ENCODE data around the gene ARHGAP5.

ARHGAP5 gene

GRCh38 chr14:32077081-32078022, at the start of gene ARHGAP5:
TSS of gene ARHGAP5 (plus strand) at chr14:32077304. CDS start at chr14:32090670, 13,366 bp downstream.
- Mint-ChIP-seq H3K27ac (peak within 1 kb of the TSS; percentile 93), H3K9me3 (no peaks in the 10 kb centered on the region), H3K36me3 (ENCODE audit: low read depth) (peaks cover 11% of the 10 kb centered on the region), H3K4me3 (peak within 1 kb of the TSS; percentile 85), H3K4me1 (ENCODE audit: low read depth) (peaks cover 48% of the 10 kb centered on the region), H3K27me3 (no peaks in the 10 kb centered on the region)
- peak; percentile 66 for DNase-seq

DNA sequence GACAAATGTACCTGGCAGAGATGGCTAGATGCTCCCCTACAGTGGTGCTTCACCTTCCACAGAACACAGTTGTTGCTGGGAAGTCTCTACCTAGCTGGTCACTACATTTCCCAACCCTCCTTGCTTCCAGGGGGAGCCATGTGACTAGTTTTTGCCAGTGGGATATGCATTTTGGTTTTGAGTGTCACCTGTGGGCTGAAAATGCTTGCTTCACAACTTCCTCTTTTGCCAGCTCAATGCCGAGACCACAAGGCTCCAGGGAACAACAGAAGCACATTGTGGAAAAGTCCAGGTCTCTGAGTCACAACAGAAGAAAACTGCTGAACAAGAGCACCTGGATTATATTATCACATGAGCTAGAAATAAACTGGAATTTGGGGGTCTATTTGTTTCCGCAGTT, 48.5 kb upstream of the ARHGAP5 start:
- Mint-ChIP-seq H3K27me3 (peaks cover 14% of the 10 kb centered on the region), H3K27ac (no peak overlapping the region), H3K36me3 (ENCODE audit: low read depth) (no peaks in the 10 kb centered on the region), H3K4me3 (no peak overlapping the region), H3K9me3 (no peaks in the 10 kb centered on the region), H3K4me1 (ENCODE audit: low read depth) (no peaks in the 10 kb centered on the region)
- DNase-seq: no peak

DNA sequence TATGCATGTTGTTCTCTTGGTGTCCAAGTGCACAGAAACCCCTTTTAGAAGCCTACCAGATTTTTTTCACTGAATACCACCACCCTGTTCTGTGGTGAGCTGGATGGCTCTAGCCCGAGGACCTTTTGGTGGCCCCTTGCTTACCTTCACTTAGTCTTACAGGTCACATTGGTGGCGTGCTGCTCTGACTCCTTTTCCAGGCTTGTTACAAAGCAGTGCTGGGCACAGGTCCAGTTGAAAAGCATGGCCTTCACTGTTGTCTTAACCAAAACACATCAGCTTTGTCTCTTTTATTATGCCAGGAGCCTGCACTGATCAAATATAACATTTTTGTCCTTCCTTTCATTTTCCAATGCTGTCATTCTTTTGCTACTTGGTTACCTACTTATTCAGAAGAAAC, 43.6 kb upstream of the ARHGAP5 start:
- no peak for DNase-seq
- Mint-ChIP-seq H3K27ac (no peak overlapping the region), H3K9me3 (no peaks in the 10 kb centered on the region), H3K4me1 (ENCODE audit: low read depth) (no peaks in the 10 kb centered on the region), H3K4me3 (no peak overlapping the region), H3K27me3 (no peaks in the 10 kb centered on the region), H3K36me3 (ENCODE audit: low read depth) (no peaks in the 10 kb centered on the region)

GRCh38 chr14:32038876-32039275, 38.2 kb upstream of the ARHGAP5 start:
- H3K4me1 Mint-ChIP-seq (ENCODE audit: low read depth): peaks cover 3% of the 10 kb centered on the region

GRCh38 chr14:32039401-32040030, 37.6 kb upstream of the ARHGAP5 start:
- H3K9me3 Mint-ChIP-seq: no peaks in the 10 kb centered on the region
- H3K27ac Mint-ChIP-seq: no peak overlapping the region
- no peaks in the 10 kb centered on the region for H3K36me3 Mint-ChIP-seq (ENCODE audit: low read depth)
- no peak overlapping the region for H3K4me3 Mint-ChIP-seq
- peaks cover 3% of the 10 kb centered on the region for H3K4me1 Mint-ChIP-seq (ENCODE audit: low read depth)
- H3K27me3 Mint-ChIP-seq: peaks cover 22% of the 10 kb centered on the region
- DNase-seq: no peak

More at GRCh38 chr14:32038876-32039275, 38.2 kb upstream of the ARHGAP5 start:
- Mint-ChIP-seq H3K36me3 (ENCODE audit: low read depth) (no peaks in the 10 kb centered on the region), H3K9me3 (no peaks in the 10 kb centered on the region), H3K4me3 (no peak overlapping the region), H3K27ac (no peak overlapping the region), H3K27me3 (peaks cover 19% of the 10 kb centered on the region)
- DNase-seq: no peak

GRCh38 chr14:32043624-32044023, 33.5 kb upstream of the ARHGAP5 start:
- no peak for DNase-seq
- peaks cover 3% of the 10 kb centered on the region for H3K4me1 Mint-ChIP-seq (ENCODE audit: low read depth)
- H3K27me3 Mint-ChIP-seq: peaks cover 24% of the 10 kb centered on the region
- H3K4me3 Mint-ChIP-seq: no peak overlapping the region
- no peaks in the 10 kb centered on the region for H3K9me3 Mint-ChIP-seq
- H3K36me3 Mint-ChIP-seq (ENCODE audit: low read depth): no peaks in the 10 kb centered on the region
- H3K27ac Mint-ChIP-seq: no peak overlapping the region

GRCh38 chr14:32044454-32044853, 32.6 kb upstream of the ARHGAP5 start:
- Mint-ChIP-seq H3K4me3 (no peak overlapping the region), H3K27ac (no peak overlapping the region), H3K4me1 (ENCODE audit: low read depth) (peaks cover 3% of the 10 kb centered on the region), H3K9me3 (no peaks in the 10 kb centered on the region), H3K27me3 (peaks cover 24% of the 10 kb centered on the region), H3K36me3 (ENCODE audit: low read depth) (no peaks in the 10 kb centered on the region)
- DNase-seq: no peak

DNA sequence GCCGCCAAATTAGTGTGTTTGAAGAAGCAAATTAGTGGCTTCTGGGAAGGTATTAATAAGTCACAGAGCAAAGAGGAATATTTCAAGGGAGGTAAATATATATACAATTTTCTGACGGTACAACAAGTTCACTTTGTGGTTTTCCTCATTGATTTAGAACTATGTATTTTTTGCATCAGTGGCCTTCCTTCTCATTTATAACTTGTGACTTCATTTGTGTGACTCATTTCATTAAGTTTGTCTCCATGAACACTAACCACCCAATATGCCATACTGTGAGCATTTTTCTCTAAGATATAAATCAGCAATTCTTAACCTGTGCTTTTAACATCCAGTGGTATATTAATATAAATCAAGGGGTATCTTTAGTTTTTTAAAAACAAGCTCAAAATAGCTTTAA, 29.3 kb upstream of the ARHGAP5 start:
- Mint-ChIP-seq H3K4me3 (no peak overlapping the region), H3K9me3 (no peaks in the 10 kb centered on the region), H3K4me1 (ENCODE audit: low read depth) (peaks cover 3% of the 10 kb centered on the region), H3K27me3 (peaks cover 12% of the 10 kb centered on the region), H3K36me3 (ENCODE audit: low read depth) (no peaks in the 10 kb centered on the region), H3K27ac (no peak overlapping the region)
- no peak for DNase-seq

DNA sequence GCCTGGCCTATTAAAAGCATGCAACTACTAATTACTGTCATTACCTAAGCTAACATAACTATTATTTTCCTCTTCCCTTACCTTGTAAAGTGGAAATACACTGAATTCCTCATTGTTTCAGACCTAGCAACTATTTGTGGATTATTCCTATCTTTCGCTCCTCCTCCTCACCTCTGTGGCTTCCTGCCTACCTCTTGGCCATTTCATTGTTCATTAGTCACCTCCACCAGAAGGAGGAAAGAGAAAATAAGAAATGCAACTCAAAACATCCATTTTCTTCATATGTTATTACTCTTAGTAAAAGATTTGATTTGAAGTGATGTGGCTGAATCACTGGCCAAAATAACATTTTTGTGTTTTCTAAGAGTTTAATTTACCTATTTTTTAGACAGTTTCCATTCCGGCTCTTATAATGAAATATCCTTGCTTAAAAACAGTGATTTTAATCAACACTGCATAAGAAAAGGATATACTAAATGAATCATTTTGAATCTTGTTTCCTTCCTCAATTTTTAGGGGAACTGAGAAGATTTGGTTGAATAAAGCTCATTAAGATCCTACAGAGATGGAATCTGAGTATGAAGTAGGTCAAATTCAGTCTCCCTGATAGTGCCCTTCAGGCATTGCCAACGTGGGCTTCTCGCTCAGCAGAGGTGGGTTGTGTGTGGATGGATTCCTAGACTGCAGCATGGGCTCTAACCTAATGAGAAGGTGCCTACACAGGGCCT, 27.6 kb upstream of the ARHGAP5 start:
- no peak overlapping the region for H3K4me3 Mint-ChIP-seq
- H3K36me3 Mint-ChIP-seq (ENCODE audit: low read depth): no peaks in the 10 kb centered on the region
- no peak overlapping the region for H3K27ac Mint-ChIP-seq
- H3K4me1 Mint-ChIP-seq (ENCODE audit: low read depth): no peaks in the 10 kb centered on the region
- no peak for DNase-seq
- H3K9me3 Mint-ChIP-seq: peaks cover under 1% of the 10 kb centered on the region
- H3K27me3 Mint-ChIP-seq: peaks cover 2% of the 10 kb centered on the region

DNA sequence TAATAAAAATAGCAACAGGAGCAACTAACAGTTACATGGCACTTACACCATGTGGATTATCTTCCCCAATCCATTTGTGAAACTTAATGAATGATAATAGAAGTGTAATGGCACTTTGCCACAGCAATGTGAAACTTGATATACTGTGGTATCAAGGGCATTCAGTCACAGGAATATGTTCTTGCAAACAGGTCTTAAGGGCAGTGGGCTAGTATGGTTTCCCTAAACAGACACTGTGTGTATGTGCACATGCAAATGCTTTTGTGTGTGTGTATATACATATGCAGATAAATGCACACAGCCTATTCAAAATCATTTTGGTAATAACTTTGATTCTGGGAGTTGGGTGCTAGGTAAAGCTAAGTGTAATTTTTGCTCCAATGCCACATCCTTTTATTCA, 26.2 kb upstream of the ARHGAP5 start:
- no peaks in the 10 kb centered on the region for H3K4me1 Mint-ChIP-seq (ENCODE audit: low read depth)
- no peaks in the 10 kb centered on the region for H3K27me3 Mint-ChIP-seq
- DNase-seq: no peak
- peaks cover 2% of the 10 kb centered on the region for H3K9me3 Mint-ChIP-seq
- H3K4me3 Mint-ChIP-seq: no peak overlapping the region
- H3K36me3 Mint-ChIP-seq (ENCODE audit: low read depth): no peaks in the 10 kb centered on the region
- H3K27ac Mint-ChIP-seq: no peak overlapping the region

- H3K9me3 Mint-ChIP-seq: peaks cover 2% of the 10 kb centered on the region
- H3K27ac Mint-ChIP-seq: no peak overlapping the region
- DNase-seq: no peak
Measured at GRCh38 chr14:32054536-32054935, 22.6 kb upstream of the ARHGAP5 start.

GRCh38 chr14:32055175-32055574, 21.9 kb upstream of the ARHGAP5 start:
- Mint-ChIP-seq H3K4me1 (ENCODE audit: low read depth) (no peaks in the 10 kb centered on the region), H3K27me3 (peaks cover 13% of the 10 kb centered on the region), H3K9me3 (peaks cover 2% of the 10 kb centered on the region), H3K4me3 (no peak overlapping the region), H3K36me3 (ENCODE audit: low read depth) (no peaks in the 10 kb centered on the region), H3K27ac (no peak overlapping the region)
- no peak for DNase-seq

More at GRCh38 chr14:32054536-32054935, 22.6 kb upstream of the ARHGAP5 start:
- Mint-ChIP-seq H3K36me3 (ENCODE audit: low read depth) (no peaks in the 10 kb centered on the region), H3K27me3 (peaks cover 11% of the 10 kb centered on the region), H3K4me3 (no peak overlapping the region), H3K4me1 (ENCODE audit: low read depth) (no peaks in the 10 kb centered on the region)

- H3K36me3 Mint-ChIP-seq (ENCODE audit: low read depth): no peaks in the 10 kb centered on the region
- no peak overlapping the region for H3K27ac Mint-ChIP-seq
- H3K4me3 Mint-ChIP-seq: no peak overlapping the region
- no peak for DNase-seq
- peaks cover 13% of the 10 kb centered on the region for H3K27me3 Mint-ChIP-seq
- H3K9me3 Mint-ChIP-seq: no peaks in the 10 kb centered on the region
- H3K4me1 Mint-ChIP-seq (ENCODE audit: low read depth): no peaks in the 10 kb centered on the region
Measured at GRCh38 chr14:32059702-32060101, 17.4 kb upstream of the ARHGAP5 start.

GRCh38 chr14:32064931-32065330, 12.2 kb upstream of the ARHGAP5 start:
- H3K4me1 Mint-ChIP-seq (ENCODE audit: low read depth): no peaks in the 10 kb centered on the region
- no peaks in the 10 kb centered on the region for H3K36me3 Mint-ChIP-seq (ENCODE audit: low read depth)
- no peak for DNase-seq
- H3K27ac Mint-ChIP-seq: no peak overlapping the region
- peaks cover 3% of the 10 kb centered on the region for H3K27me3 Mint-ChIP-seq
- no peak overlapping the region for H3K4me3 Mint-ChIP-seq
- no peaks in the 10 kb centered on the region for H3K9me3 Mint-ChIP-seq
